Liver (tissue), 9 donors: Measurements from ENCODE around the gene IRAK2. TPM values are rescaled to one million over a fixed set of nuclear protein-coding genes. Genes with fewer than 3 reads are reported as not detected.
A peak's percentile ranks its signal among the peaks of the same experiment; 100 is the strongest.

Experiments used
- DNase-seq: peaks from one replicate; pipeline ENCODE4 v3.0.0-alpha.2; 2017; ENCODE audit warnings: low spot score
- H3K27ac ChIP-seq, 2 donors: one replicate each; pipeline ENCODE4 v1.7.0; 2013; ENCODE audit warnings: inconsistent platforms in 2 of 2, low read length in 2 of 2, control low read depth in 1 of 2, low read depth in 1 of 2, mild to moderate bottlenecking in 1 of 2
- H3K27me3 ChIP-seq, 4 donors: one replicate each; pipeline versions ENCODE4 v1.6.1 to v1.7.0; 2013; ENCODE audit warnings: low read length in 3 of 4, inconsistent platforms in 1 of 4, mild to moderate bottlenecking in 1 of 4, moderate library complexity in 1 of 4; ENCODE audit not compliant: control insufficient read depth in 4 of 4, insufficient read depth in 4 of 4
- H3K36me3 ChIP-seq, 4 donors: one replicate each; pipeline versions ENCODE4 v1.6.1 to v1.7.0; 2013; ENCODE audit warnings: low read length in 3 of 4, mild to moderate bottlenecking in 3 of 4, low read depth in 1 of 4, moderate library complexity in 1 of 4; ENCODE audit not compliant: control insufficient read depth in 4 of 4, insufficient read depth in 3 of 4
- H3K4me1 ChIP-seq, 4 donors: one replicate each; pipeline versions ENCODE4 v1.6.1 to v1.7.0; 2013; ENCODE audit warnings: low read length in 3 of 4, mild to moderate bottlenecking in 3 of 4, moderate library complexity in 1 of 4; ENCODE audit not compliant: control insufficient read depth in 4 of 4, insufficient read depth in 4 of 4
- H3K4me3 ChIP-seq, 3 donors: one replicate each; pipeline versions ENCODE4 v1.6.1 to v1.7.0; 2013; ENCODE audit warnings: low read length in 3 of 3, control low read depth in 1 of 3, low read depth in 1 of 3, mild to moderate bottlenecking in 1 of 3
- H3K9ac ChIP-seq, 2 donors: one replicate each; pipeline ENCODE4 v1.7.0; 2013; ENCODE audit warnings: low read length in 2 of 2, mild to moderate bottlenecking in 2 of 2, moderate library complexity in 2 of 2, control low read depth in 1 of 2, low read depth in 1 of 2
- H3K9me3 ChIP-seq, 4 donors: one replicate each; pipeline versions ENCODE4 v1.6.1 to v1.7.0; 2013; ENCODE audit warnings: low read length in 3 of 4; ENCODE audit not compliant: control insufficient read depth in 4 of 4
- ATF3 ChIP-seq: IDR thresholded peaks from 2 replicates; pipeline ENCODE4 v1.6.1; 2016; ENCODE audit warnings: antibody characterized with exemption
- CTCF ChIP-seq: fragments of 150-350 bp; IDR thresholded peaks from 2 replicates; pipeline ENCODE4 v1.5.1; 2017; ENCODE audit warnings: improper control_type of control experiment, low read depth, low read length; ENCODE audit not compliant: missing input control
- EGR1 ChIP-seq, 2 donors: IDR thresholded peaks; 2 replicates each; pipeline ENCODE4 v1.6.1; 2016 to 2018; ENCODE audit warnings: antibody characterized with exemption in 2 of 2, low read depth in 2 of 2
- FOXA1 ChIP-seq: IDR thresholded peaks from 2 replicates; pipeline ENCODE4 v1.6.1; 2016; ENCODE audit warnings: antibody characterized with exemption
- GABPA ChIP-seq, 2 donors: IDR thresholded peaks in 1 of 2; conservative IDR thresholded peaks in 1 of 2; 2 replicates each; pipeline ENCODE4 v1.6.1; 2016; ENCODE audit warnings: antibody characterized with exemption in 2 of 2, mild to moderate bottlenecking in 1 of 2, moderate library complexity in 1 of 2
- HNF4A ChIP-seq, 2 donors: conservative IDR thresholded peaks; 2 replicates each; pipeline ENCODE4 v1.6.1; 2016; ENCODE audit warnings: antibody characterized with exemption in 2 of 2, mild to moderate bottlenecking in 2 of 2
- HNF4G ChIP-seq: IDR thresholded peaks from 2 replicates; pipeline ENCODE4 v1.6.1; 2016; ENCODE audit warnings: antibody characterized with exemption
- JUND ChIP-seq, 2 donors: IDR thresholded peaks; 2 replicates each; pipeline ENCODE4 v1.6.1; 2016; ENCODE audit warnings: antibody characterized with exemption in 2 of 2
- MAX ChIP-seq: IDR thresholded peaks from 2 replicates; pipeline ENCODE4 v1.6.1; 2016; ENCODE audit warnings: antibody characterized with exemption
- RAD21 ChIP-seq, 2 donors: IDR thresholded peaks; 2 replicates each; pipeline ENCODE4 v1.6.1; 2016; ENCODE audit warnings: antibody characterized with exemption in 2 of 2, mild to moderate bottlenecking in 2 of 2
- REST ChIP-seq: IDR thresholded peaks from 2 replicates; pipeline ENCODE4 v1.6.1; 2016; ENCODE audit warnings: antibody characterized with exemption, mild to moderate bottlenecking
- RXRA ChIP-seq, 2 donors: IDR thresholded peaks; 2 replicates each; pipeline ENCODE4 v1.6.1; 2017 to 2018; ENCODE audit warnings: antibody characterized with exemption in 2 of 2, mild to moderate bottlenecking in 1 of 2
- TAF1 ChIP-seq: conservative IDR thresholded peaks from 2 replicates; pipeline ENCODE4 v1.6.1; 2016; ENCODE audit warnings: antibody characterized with exemption, mild to moderate bottlenecking
- WGBS: extraction: QIAGEN DNeasy Blood & Tissue Kit; methylation state at CpG from one replicate; pipeline ENCODE4 v1.1.7; 2013; 5-methylcytosine and 5-hydroxymethylcytosine counted together
- polyA plus RNA-seq, 2 donors: library from polyadenylated mRNA; stranded (reverse) in 1 of 2; unstranded in 1 of 2; fragments of 200-250 nt in 1 of 2; fragments of >200 nt in 1 of 2; fragmentation: Nextera tagmentation in 1 of 2; extraction: Ambion mirVana in 1 of 2; gene quantifications; one replicate each; pipeline versions ENCODE4 v1.2.1 to v1.2.3, GENCODE V29; 2013 to 2015
- total RNA-seq, 2 donors: library from RNA; depleted of rRNA; stranded (reverse); fragments of >200 nt; gene quantifications; one replicate each; pipeline ENCODE4 v1.2.3, GENCODE V29; 2014
- TF ChIP-seq, protein P1 (sequence below): IDR thresholded peaks from 2 replicates; pipeline ENCODE4 v1.6.1; 2016; ENCODE audit warnings: antibody characterized with exemption
- donor health status: healthy.
- donor health status: healthy.
- donor health status: healthy.
- donor health status: healthy.
- donor health status: healthy.

Gene IRAK2
- total and polyA plus RNA-seq, 4 donors: 2.7 to 9.3 (median 5.9) TPM

DNA sequence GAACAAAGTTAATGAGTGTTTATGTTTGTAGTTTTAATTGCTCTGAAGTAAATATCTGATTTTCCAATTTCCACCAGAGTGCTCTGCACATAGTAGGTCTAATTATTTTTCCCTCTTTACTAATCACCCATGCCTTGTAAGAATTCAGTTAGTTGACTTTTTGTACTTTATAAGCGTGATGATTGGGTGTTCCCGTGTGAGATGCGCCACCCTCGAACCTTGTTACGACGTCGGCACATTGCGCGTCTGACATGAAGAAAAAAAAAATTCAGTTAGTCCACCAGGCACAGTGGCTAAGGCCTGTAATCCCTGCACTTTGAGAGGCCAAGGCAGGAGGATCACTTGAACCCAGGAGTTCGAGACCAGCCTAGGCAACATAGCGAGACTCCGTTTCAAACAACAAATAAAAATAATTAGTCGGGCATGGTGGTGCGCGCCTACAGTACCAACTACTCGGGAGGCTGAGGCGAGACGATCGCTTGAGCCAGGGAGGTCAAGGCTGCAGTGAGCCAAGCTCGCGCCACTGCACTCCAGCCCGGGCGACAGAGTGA, 23.6 kb upstream of the IRAK2 start:
- Histone ChIP-seq H3K9ac (no peak overlapping the region), H3K36me3 (peaks cover 0 to 4% (median 0%) of the 10 kb centered on the region in 4 donors), H3K4me3 (peak overlapping the region in 1 of 3 donors; percentile 69), H3K27ac (peak overlapping the region; percentile 44 to 83), H3K4me1 (peaks cover 5 to 16% (median 10%) of the 10 kb centered on the region in 4 donors), H3K9me3 (no peaks in the 10 kb centered on the region), H3K27me3 (no peaks in the 10 kb centered on the region)
- 84% methylated on average over 23 of the region's 23 CpGs for WGBS
- DNase-seq: no peak
- TF ChIP-seq MAX (no peak), EGR1 (IDR thresholded peaks at IDR 0.05; ENCODE audit: low read depth in 2 of 2) (no peak), RAD21 (IDR thresholded peaks at IDR 0.05) (no peak), RXRA (IDR thresholded peaks at IDR 0.05) (no peak), HNF4G (no peak), JUND (IDR thresholded peaks at IDR 0.05) (no peak), CTCF (no peak)
- TF ChIP-seq, protein P1, sequence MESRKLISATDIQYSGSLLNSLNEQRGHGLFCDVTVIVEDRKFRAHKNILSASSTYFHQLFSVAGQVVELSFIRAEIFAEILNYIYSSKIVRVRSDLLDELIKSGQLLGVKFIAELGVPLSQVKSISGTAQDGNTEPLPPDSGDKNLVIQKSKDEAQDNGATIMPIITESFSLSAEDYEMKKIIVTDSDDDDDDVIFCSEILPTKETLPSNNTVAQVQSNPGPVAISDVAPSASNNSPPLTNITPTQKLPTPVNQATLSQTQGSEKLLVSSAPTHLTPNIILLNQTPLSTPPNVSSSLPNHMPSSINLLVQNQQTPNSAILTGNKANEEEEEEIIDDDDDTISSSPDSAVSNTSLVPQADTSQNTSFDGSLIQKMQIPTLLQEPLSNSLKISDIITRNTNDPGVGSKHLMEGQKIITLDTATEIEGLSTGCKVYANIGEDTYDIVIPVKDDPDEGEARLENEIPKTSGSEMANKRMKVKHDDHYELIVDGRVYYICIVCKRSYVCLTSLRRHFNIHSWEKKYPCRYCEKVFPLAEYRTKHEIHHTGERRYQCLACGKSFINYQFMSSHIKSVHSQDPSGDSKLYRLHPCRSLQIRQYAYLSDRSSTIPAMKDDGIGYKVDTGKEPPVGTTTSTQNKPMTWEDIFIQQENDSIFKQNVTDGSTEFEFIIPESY: no peak

- H3K27ac ChIP-seq: no peak overlapping the region
- TF ChIP-seq EGR1 (IDR thresholded peaks at IDR 0.05; ENCODE audit: low read depth in 2 of 2): no peak
- no peak for TF ChIP-seq GABPA (IDR thresholded peaks at IDR 0.05 in 1 of 2, conservative IDR thresholded peaks at IDR 0.05 in 1 of 2)
- no peak for TF ChIP-seq ATF3
- TF ChIP-seq RXRA (IDR thresholded peaks at IDR 0.05): no peak
- TF ChIP-seq, protein P1: no peak
- TF ChIP-seq REST: no peak
- TF ChIP-seq HNF4A (conservative IDR thresholded peaks at IDR 0.05): no peak
- no peak for TF ChIP-seq FOXA1
- TF ChIP-seq TAF1: no peak
- no peak for TF ChIP-seq RAD21 (IDR thresholded peaks at IDR 0.05)
- peaks cover 5 to 16% (median 12%) of the 10 kb centered on the region in 4 donors for H3K4me1 ChIP-seq
- no peaks in the 10 kb centered on the region for H3K9me3 ChIP-seq
- H3K9ac ChIP-seq: no peak overlapping the region
- DNase-seq: no peak
- peak overlapping the region in 2 of 3 donors; percentile 36 to 87 for H3K4me3 ChIP-seq
- H3K36me3 ChIP-seq: peaks cover 0 to 4% (median 0%) of the 10 kb centered on the region in 4 donors
- 70% methylated on average over 29 of the region's 29 CpGs for WGBS
- no peaks in the 10 kb centered on the region for H3K27me3 ChIP-seq
Measured at GRCh38 chr3:10142707-10143560, 21.8 kb upstream of the IRAK2 start.
